Stomach smooth muscle (tissue), 2 donors: Measurements from ENCODE around the gene ANXA11.
"Not testable (repeated sequence)": the region's sequence is repeated elsewhere in the genome, so short reads cannot be mapped to it uniquely, and the experiment has no call there.

ENCODE experiments used
- H3K27ac ChIP-seq: one replicate; pipeline ENCODE4 v1.7.0; 2013; ENCODE audit warnings: mild to moderate bottlenecking, low read length, inconsistent platforms
- H3K27me3 ChIP-seq, 2 donors: one replicate each; pipeline ENCODE4 v1.7.0; 2013; ENCODE audit warnings: low read length in 2 of 2; ENCODE audit not compliant: insufficient read depth in 2 of 2, control insufficient read depth in 1 of 2
- H3K36me3 ChIP-seq, 2 donors: one replicate each; pipeline ENCODE4 v1.7.0; 2013; ENCODE audit warnings: low read length in 2 of 2; ENCODE audit not compliant: control insufficient read depth in 2 of 2, insufficient read depth in 2 of 2
- H3K4me1 ChIP-seq: one replicate; pipeline ENCODE4 v1.7.0; 2013; ENCODE audit warnings: low read length; ENCODE audit not compliant: control insufficient read depth, insufficient read depth
- H3K4me3 ChIP-seq, 2 donors: one replicate each; pipeline ENCODE4 v1.7.0; 2013; ENCODE audit warnings: low read length in 2 of 2
- H3K9ac ChIP-seq, 2 donors: one replicate each; pipeline ENCODE4 v1.7.0; 2013; ENCODE audit warnings: low read length in 2 of 2, mild to moderate bottlenecking in 1 of 2
- H3K9me3 ChIP-seq, 2 donors: one replicate each; pipeline ENCODE4 v1.7.0; 2013; ENCODE audit warnings: low read length in 2 of 2; ENCODE audit not compliant: control insufficient read depth in 2 of 2
- donor health status: healthy.
- donor health status: Pancreatic carcinoma.

Gene ANXA11

GRCh38 chr10:80144067-80144695, 61.2 kb downstream of the ANXA11 start:
- H3K9me3 ChIP-seq = no peaks in the 10 kb centered on the region
- H3K9ac ChIP-seq = no peak overlapping the region
- H3K36me3 ChIP-seq = peaks cover 0 to 3% of the 10 kb centered on the region in 2 donors
- H3K4me3 ChIP-seq = peak overlapping the region; percentile 4 to 47
- no peak overlapping the region for H3K27ac ChIP-seq
- peaks cover 5% of the 10 kb centered on the region in 2 donors for H3K27me3 ChIP-seq
- H3K4me1 ChIP-seq = peaks cover 16% of the 10 kb centered on the region

- Histone ChIP-seq H3K4me1 (peaks cover 19% of the 10 kb centered on the region), H3K36me3 (no peaks in the 10 kb centered on the region), H3K27ac (no peak overlapping the region), H3K9me3 (no peaks in the 10 kb centered on the region), H3K4me3 (no peak overlapping the region), H3K9ac (no peak overlapping the region), H3K27me3 (peaks cover 11 to 15% of the 10 kb centered on the region in 2 donors)
These were observed 63.5 kb downstream of the ANXA11 start for GRCh38 chr10:80141696-80142460.

DNA sequence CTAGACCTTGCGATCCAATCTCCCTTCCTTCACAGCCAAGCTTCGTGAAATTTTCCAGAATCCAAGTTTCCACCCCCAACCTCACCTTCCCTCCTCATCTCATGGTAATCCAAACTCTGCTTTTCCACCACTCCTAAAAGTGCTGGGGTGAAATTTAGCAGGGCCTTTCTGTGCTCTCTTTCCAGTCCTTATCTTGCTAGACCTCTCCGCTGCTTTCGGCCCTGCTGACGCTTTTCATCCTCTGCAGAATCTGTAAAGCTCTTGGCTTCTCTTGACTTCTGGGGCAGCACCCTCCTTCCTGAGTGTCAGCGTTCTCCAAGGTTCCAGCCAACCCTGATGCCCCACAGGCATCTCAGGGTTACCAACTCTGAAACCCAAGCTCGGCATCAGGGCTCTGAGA, 65.1 kb downstream of the ANXA11 start:
- no peaks in the 10 kb centered on the region for H3K9me3 ChIP-seq
- no peak overlapping the region for H3K27ac ChIP-seq
- no peak overlapping the region for H3K9ac ChIP-seq
- no peaks in the 10 kb centered on the region for H3K36me3 ChIP-seq
- no peak overlapping the region for H3K4me3 ChIP-seq
- peaks cover 21% of the 10 kb centered on the region for H3K4me1 ChIP-seq
- H3K27me3 ChIP-seq = peaks cover 15 to 17% of the 10 kb centered on the region in 2 donors

GRCh38 chr10:80139265-80139664, 66.1 kb downstream of the ANXA11 start:
- H3K36me3 ChIP-seq = no peaks in the 10 kb centered on the region
- no peak overlapping the region for H3K4me3 ChIP-seq
- H3K9me3 ChIP-seq = no peaks in the 10 kb centered on the region
- H3K27me3 ChIP-seq = peaks cover 15 to 17% of the 10 kb centered on the region in 2 donors
- H3K4me1 ChIP-seq = peaks cover 14% of the 10 kb centered on the region
- H3K27ac ChIP-seq = no peak overlapping the region
- no peak overlapping the region for H3K9ac ChIP-seq

DNA sequence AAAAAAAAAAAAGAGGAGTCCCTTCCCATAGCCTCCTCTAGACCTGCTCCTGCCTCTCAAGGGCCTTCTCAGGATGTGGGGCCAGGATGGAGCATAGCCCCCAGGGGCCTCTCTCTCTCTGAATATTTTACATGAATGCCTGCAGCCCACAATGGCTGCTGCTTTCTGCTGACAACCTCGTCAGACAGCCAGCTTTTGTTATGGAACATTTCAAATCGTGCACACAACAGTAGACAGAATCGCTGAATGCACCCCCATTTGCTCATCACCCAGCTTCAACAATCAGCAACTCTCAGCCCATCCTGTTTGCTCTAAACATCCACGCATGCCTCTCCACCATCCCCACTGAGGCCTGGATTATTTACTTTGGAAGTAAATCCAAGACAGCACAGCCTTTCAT, 67.4 kb downstream of the ANXA11 start:
- H3K9ac ChIP-seq = no peak overlapping the region
- H3K27ac ChIP-seq = peak overlapping the region; percentile 37
- H3K9me3 ChIP-seq = no peaks in the 10 kb centered on the region
- H3K4me1 ChIP-seq = peaks cover 14% of the 10 kb centered on the region
- H3K4me3 ChIP-seq = no peak overlapping the region
- H3K27me3 ChIP-seq = peaks cover 23% of the 10 kb centered on the region in 2 donors
- no peaks in the 10 kb centered on the region for H3K36me3 ChIP-seq

GRCh38 chr10:80137031-80137862, 68.1 kb downstream of the ANXA11 start:
- H3K36me3 ChIP-seq = no peaks in the 10 kb centered on the region
- no peaks in the 10 kb centered on the region for H3K9me3 ChIP-seq
- H3K27me3 ChIP-seq = peaks cover 23 to 29% of the 10 kb centered on the region in 2 donors
- H3K27ac ChIP-seq = peak overlapping the region; percentile 53
- H3K4me1 ChIP-seq = peaks cover 18% of the 10 kb centered on the region
- no peak overlapping the region for H3K4me3 ChIP-seq
- H3K9ac ChIP-seq = peak overlapping the region in 1 of 2 donors; percentile 13

DNA sequence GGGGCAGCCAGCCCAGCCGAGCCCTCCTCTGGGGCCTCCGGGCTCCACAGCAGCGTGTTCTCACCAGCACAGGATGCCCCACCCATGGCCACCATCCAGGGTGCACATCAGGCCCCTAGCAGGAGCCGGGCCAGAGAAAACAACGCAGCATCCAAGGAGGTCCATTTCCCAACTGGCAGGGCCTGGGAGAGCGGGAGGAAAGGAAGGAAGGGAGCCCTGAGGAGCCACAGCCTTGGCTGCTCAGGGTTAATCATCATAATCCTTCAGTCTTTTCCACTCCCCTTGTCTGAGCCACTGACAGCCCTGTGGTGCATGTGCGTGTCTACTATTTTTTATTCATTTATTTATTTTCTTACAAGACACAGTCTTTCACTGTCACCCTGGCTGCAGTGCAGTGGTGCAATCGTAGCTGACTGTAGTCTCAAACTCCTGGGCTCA, 69.2 kb downstream of the ANXA11 start:
- no peaks in the 10 kb centered on the region for H3K36me3 ChIP-seq
- H3K9ac ChIP-seq = no peak overlapping the region
- no peaks in the 10 kb centered on the region for H3K9me3 ChIP-seq
- H3K27ac ChIP-seq = peak overlapping the region; percentile 18
- H3K4me3 ChIP-seq = peak overlapping the region in 1 of 2 donors; percentile 40
- H3K27me3 ChIP-seq = peaks cover 23 to 30% of the 10 kb centered on the region in 2 donors
- H3K4me1 ChIP-seq = peaks cover 20% of the 10 kb centered on the region

DNA sequence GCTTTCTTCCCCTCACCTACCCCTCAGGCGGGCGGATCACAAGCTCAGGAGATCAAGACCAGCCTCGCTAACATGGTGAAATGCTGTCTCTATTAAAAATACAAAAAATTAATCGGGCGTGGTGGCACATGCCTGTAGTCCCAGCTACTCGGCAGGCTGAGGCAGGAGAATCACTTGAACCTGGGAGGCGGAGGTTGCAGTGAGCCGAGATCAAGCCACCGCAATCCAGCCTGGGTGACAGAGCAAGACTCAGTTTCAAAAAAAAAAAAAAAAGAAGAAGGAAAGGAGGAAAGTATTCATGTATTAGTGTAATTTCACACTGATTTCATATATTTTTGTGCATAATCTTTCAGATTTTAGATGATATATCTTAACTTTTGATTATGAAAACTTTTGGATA, 71.7 kb downstream of the ANXA11 start:
- Histone ChIP-seq H3K4me3 (peak overlapping the region in 1 of 2 donors; percentile 69), H3K27ac (peak overlapping the region; percentile 66), H3K4me1 (peaks cover 20% of the 10 kb centered on the region), H3K27me3 (peaks cover 17 to 25% of the 10 kb centered on the region in 2 donors), H3K9ac (peak overlapping the region; percentile 62 to 71)
- H3K9me3 ChIP-seq, H3K36me3 ChIP-seq: not testable (repeated sequence)

DNA sequence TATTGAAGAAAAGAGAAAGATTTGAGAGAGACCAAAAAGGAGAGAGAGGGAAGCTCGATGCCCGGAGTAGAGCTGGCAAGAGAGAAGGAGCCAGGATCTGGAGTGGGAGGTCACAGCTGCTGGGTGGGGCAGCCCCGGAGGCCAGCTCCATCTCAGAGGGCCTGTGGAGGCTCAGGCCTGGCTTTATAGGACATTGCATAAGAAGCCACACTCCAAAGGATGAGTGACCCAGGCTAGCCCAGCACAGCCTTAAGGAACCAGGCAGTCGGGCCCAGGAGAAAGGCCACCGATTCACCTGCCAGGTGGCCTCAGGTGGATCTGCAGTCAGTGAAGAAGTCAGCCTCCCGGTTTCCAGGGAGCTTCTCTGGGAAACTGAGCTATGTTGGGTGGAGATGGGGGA, 72.1 kb downstream of the ANXA11 start:
- Histone ChIP-seq H3K4me1 (peaks cover 20% of the 10 kb centered on the region), H3K36me3 (no peaks in the 10 kb centered on the region), H3K9me3 (no peaks in the 10 kb centered on the region), H3K9ac (peak overlapping the region; percentile 62 to 71), H3K4me3 (peak overlapping the region; percentile 53 to 69), H3K27ac (peak overlapping the region; percentile 66), H3K27me3 (peaks cover 16 to 20% of the 10 kb centered on the region in 2 donors)

DNA sequence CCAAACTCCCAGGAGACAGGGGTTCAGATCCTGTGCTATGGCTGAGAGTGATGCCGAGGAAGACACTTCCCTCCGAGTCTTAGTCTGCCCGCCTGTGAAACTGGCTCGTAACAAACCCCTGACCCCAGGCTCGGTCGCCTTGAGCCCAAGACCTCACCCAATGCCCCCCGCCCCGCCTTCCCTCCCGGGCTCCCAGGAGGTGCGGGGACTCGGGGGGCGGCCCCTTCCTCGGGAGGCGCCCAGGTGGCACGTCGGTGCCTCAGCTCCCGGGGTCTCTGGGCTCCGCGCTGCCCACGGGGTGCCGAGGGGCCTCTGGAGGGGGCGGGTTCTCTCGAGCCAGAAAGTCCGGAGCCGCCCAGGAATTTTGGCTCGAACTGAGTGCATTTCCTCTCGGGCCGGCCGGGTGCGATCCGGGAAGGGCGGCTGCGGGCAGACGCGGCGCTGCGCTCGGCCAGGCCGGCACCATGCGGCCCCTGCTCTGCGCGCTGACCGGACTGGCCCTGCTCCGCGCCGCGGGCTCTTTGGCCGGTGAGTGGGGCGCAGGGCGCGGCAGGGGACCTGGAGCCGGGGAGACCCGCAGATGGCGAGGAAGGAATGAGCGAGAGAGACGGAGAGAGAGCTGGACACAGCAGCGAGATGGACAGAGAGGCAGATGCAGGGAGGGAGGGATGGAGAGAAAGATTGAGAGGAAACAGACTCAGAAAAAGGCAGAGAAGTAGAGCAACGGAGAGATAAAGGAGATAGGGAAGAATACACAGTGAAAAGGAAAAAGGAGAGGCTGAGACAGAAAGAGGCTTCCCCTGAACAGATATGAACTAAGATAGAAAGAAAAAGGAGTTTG, 72.8 kb downstream of the ANXA11 start, which contains the start of gene PLAC9:
TSS of gene PLAC9 (plus strand) at position 432 of the 841 bp plus-strand sequence. CDS start at position 465, 33 bp downstream.
- Histone ChIP-seq H3K27me3 (peaks cover 16 to 20% of the 10 kb centered on the region in 2 donors), H3K27ac (peak within 1 kb of the TSS; percentile 66), H3K4me1 (peaks cover 20% of the 10 kb centered on the region), H3K9me3 (no peaks in the 10 kb centered on the region), H3K36me3 (no peaks in the 10 kb centered on the region), H3K4me3 (peak within 1 kb of the TSS; percentile 53 to 69), H3K9ac (peak within 1 kb of the TSS; percentile 62 to 71)
